Measurements from ENCODE around the gene NFKBIB. TPM values are rescaled to one million over a fixed set of nuclear protein-coding genes. Genes with fewer than 3 reads are reported as not detected.

Gene NFKBIB
- total and polyA plus RNA-seq, 2 of the 13 experiments (the other 11 are each of a cell fraction or from before 2014, with no cell fraction given) = 8.6 to 14.9 TPM

DNA sequence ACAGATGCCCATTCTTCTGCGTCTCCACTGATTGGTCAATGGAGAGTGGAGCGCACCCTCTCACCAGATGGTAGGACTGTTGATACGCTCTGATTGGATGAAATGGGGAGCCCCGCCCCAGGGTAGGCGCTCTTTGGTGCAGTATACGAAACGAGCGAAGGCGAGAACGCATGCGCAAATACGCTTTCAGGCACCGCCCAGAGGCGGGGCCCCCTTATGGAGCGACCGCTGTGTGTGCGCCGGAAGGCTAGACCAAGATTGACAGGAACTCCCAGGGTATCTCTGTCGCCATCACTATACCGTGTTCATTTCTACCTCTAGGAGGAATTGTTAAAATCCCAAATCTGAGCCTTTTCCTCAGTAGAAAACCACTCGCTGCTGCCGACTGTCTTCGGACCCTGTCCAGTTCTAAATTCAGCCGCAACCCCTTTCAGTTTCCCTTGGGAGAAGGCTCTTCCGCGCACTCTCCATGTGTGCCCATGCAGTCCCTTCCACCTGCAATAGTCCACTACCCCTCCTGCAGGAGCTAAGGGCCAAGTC is 49.3 kb upstream of the NFKBIB start (continued):
- TF ChIP-seq, protein P1, sequence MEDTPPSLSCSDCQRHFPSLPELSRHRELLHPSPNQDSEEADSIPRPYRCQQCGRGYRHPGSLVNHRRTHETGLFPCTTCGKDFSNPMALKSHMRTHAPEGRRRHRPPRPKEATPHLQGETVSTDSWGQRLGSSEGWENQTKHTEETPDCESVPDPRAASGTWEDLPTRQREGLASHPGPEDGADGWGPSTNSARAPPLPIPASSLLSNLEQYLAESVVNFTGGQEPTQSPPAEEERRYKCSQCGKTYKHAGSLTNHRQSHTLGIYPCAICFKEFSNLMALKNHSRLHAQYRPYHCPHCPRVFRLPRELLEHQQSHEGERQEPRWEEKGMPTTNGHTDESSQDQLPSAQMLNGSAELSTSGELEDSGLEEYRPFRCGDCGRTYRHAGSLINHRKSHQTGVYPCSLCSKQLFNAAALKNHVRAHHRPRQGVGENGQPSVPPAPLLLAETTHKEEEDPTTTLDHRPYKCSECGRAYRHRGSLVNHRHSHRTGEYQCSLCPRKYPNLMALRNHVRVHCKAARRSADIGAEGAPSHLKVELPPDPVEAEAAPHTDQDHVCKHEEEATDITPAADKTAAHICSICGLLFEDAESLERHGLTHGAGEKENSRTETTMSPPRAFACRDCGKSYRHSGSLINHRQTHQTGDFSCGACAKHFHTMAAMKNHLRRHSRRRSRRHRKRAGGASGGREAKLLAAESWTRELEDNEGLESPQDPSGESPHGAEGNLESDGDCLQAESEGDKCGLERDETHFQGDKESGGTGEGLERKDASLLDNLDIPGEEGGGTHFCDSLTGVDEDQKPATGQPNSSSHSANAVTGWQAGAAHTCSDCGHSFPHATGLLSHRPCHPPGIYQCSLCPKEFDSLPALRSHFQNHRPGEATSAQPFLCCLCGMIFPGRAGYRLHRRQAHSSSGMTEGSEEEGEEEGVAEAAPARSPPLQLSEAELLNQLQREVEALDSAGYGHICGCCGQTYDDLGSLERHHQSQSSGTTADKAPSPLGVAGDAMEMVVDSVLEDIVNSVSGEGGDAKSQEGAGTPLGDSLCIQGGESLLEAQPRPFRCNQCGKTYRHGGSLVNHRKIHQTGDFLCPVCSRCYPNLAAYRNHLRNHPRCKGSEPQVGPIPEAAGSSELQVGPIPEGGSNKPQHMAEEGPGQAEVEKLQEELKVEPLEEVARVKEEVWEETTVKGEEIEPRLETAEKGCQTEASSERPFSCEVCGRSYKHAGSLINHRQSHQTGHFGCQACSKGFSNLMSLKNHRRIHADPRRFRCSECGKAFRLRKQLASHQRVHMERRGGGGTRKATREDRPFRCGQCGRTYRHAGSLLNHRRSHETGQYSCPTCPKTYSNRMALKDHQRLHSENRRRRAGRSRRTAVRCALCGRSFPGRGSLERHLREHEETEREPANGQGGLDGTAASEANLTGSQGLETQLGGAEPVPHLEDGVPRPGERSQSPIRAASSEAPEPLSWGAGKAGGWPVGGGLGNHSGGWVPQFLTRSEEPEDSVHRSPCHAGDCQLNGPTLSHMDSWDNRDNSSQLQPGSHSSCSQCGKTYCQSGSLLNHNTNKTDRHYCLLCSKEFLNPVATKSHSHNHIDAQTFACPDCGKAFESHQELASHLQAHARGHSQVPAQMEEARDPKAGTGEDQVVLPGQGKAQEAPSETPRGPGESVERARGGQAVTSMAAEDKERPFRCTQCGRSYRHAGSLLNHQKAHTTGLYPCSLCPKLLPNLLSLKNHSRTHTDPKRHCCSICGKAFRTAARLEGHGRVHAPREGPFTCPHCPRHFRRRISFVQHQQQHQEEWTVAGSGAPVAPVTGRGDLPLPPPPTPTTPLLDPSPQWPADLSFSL (CRISPR knock-in tag; IDR thresholded peaks at IDR 0.05) = no peak
- TF ChIP-seq ZNF12 (CRISPR knock-in tag; IDR thresholded peaks at IDR 0.05) (no peak), POLR2AphosphoS5 (IDR thresholded peaks at IDR 0.05; ENCODE audit: low read depth, low read length) (peak; percentile 92), ZMYM2 (CRISPR knock-in tag; IDR thresholded peaks at IDR 0.05) (no peak), ZNF350 (CRISPR knock-in tag; IDR thresholded peaks at IDR 0.05; ENCODE audit: borderline replicate concordance, low read depth) (no peak), ZNF430 (CRISPR knock-in tag; IDR thresholded peaks at IDR 0.05) (no peak), SP4 (CRISPR knock-in tag; IDR thresholded peaks at IDR 0.05) (0 out of 2 replicates have a peak, but pooled peaks have one; percentile 10), ZNF282 (IDR thresholded peaks at IDR 0.05; ENCODE audit: partially characterized antibody) (no peak), ZBTB1 (CRISPR knock-in tag; IDR thresholded peaks at IDR 0.05; ENCODE audit: borderline replicate concordance) (no peak), ZNF773 (CRISPR knock-in tag; IDR thresholded peaks at IDR 0.05; ENCODE audit: borderline replicate concordance) (no peak), ZBTB20 (CRISPR knock-in tag; IDR thresholded peaks at IDR 0.05; ENCODE audit: borderline replicate concordance, low read depth) (no peak), SOX5 (CRISPR knock-in tag; IDR thresholded peaks at IDR 0.05; ENCODE audit: borderline replicate concordance) (no peak), PAWR (CRISPR knock-in tag; IDR thresholded peaks at IDR 0.05; ENCODE audit: borderline replicate concordance) (no peak), ZNF33A (CRISPR knock-in tag; IDR thresholded peaks at IDR 0.05; ENCODE audit: borderline replicate concordance) (no peak), GATAD1 (CRISPR knock-in tag; IDR thresholded peaks at IDR 0.05) (peak; percentile 50), KAT2B (IDR thresholded peaks at IDR 0.05; ENCODE audit: borderline replicate concordance, low read depth, low read length) (no peak), KAT7 (CRISPR knock-in tag; IDR thresholded peaks at IDR 0.05; ENCODE audit: borderline replicate concordance) (no peak), ZNF782 (CRISPR knock-in tag; IDR thresholded peaks at IDR 0.05; ENCODE audit: borderline replicate concordance) (no peak)
- TF ChIP-seq, protein P2, sequence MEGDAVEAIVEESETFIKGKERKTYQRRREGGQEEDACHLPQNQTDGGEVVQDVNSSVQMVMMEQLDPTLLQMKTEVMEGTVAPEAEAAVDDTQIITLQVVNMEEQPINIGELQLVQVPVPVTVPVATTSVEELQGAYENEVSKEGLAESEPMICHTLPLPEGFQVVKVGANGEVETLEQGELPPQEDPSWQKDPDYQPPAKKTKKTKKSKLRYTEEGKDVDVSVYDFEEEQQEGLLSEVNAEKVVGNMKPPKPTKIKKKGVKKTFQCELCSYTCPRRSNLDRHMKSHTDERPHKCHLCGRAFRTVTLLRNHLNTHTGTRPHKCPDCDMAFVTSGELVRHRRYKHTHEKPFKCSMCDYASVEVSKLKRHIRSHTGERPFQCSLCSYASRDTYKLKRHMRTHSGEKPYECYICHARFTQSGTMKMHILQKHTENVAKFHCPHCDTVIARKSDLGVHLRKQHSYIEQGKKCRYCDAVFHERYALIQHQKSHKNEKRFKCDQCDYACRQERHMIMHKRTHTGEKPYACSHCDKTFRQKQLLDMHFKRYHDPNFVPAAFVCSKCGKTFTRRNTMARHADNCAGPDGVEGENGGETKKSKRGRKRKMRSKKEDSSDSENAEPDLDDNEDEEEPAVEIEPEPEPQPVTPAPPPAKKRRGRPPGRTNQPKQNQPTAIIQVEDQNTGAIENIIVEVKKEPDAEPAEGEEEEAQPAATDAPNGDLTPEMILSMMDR (CRISPR knock-in tag; IDR thresholded peaks at IDR 0.05) = 0 out of 2 replicates have a peak, but pooled peaks have one; percentile 5
- TF ChIP-seq, protein P3, sequence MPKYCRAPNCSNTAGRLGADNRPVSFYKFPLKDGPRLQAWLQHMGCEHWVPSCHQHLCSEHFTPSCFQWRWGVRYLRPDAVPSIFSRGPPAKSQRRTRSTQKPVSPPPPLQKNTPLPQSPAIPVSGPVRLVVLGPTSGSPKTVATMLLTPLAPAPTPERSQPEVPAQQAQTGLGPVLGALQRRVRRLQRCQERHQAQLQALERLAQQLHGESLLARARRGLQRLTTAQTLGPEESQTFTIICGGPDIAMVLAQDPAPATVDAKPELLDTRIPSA (CRISPR knock-in tag; IDR thresholded peaks at IDR 0.05; ENCODE audit: borderline replicate concordance) = no peak
- TF ChIP-seq, protein P4, sequence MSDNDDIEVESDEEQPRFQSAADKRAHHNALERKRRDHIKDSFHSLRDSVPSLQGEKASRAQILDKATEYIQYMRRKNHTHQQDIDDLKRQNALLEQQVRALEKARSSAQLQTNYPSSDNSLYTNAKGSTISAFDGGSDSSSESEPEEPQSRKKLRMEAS (IDR thresholded peaks at IDR 0.05) = peak; percentile 23; the same call in 1 of the 2 replicates
- TF ChIP-seq, protein P5, sequence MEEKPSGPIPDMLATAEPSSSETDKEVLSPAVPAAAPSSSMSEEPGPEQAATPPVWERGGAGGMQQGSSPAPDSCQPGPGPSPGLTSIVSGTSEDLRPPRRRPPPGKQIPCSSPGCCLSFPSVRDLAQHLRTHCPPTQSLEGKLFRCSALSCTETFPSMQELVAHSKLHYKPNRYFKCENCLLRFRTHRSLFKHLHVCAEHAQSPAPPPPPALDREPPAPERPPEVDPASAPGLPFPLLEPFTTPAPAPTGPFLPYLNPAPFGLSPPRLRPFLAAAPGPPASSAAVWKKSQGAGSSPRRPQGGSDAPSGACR (CRISPR knock-in tag; IDR thresholded peaks at IDR 0.05) = no peak
